OCI-LY3 (cell line): Measurements from ENCODE around the gene S100A5.

Experiments used
- H2AFZ ChIP-seq: fragments of 200-600, 300-600 bp; shearing (Covaris generic); 2 replicates; pipeline ENCODE4 v1.6.0; 2014; ENCODE audit warnings: antibody characterized with exemption, low read depth, low read length
- H3K27ac ChIP-seq: fragments of 200-600, 300-600 bp; sonication (generic); 2 replicates; pipeline ENCODE4 v1.5.1; 2014; ENCODE audit warnings: mild to moderate bottlenecking, low read length, moderate library complexity, mixed read lengths
- H3K27me3 ChIP-seq: fragments of 200-600, 300-600 bp; sonication (generic); 2 replicates; pipeline ENCODE4 v1.6.1; 2014; ENCODE audit warnings: low read depth, low read length, mixed read lengths
- H3K36me3 ChIP-seq: fragments of 200-600, 300-600 bp; sonication (generic); replicated peaks from 2 replicates; pipeline ENCODE3; 2014; ENCODE audit warnings: low read depth, low read length, mixed read lengths
- H3K4me1 ChIP-seq: fragments of 300-600, 200-600 bp; sonication (generic); 2 replicates; pipeline ENCODE4 v1.6.1; 2014; ENCODE audit warnings: low read length, mixed read lengths
- H3K4me2 ChIP-seq: fragments of 200-600, 300-600 bp; sonication (generic); 2 replicates; pipeline ENCODE4 v1.6.1; 2014; ENCODE audit warnings: low read length, mixed read lengths
- H3K4me3 ChIP-seq: fragments of 300-600, 200-600 bp; sonication (generic); 2 replicates; pipeline ENCODE4 v1.5.1; 2014; ENCODE audit warnings: antibody characterized with exemption, mild to moderate bottlenecking, low read length, moderate library complexity
- H3K79me2 ChIP-seq: fragments of 300-600, 200-600 bp; shearing (Covaris generic); 2 replicates; pipeline ENCODE4 v1.6.1; 2014; ENCODE audit warnings: mild to moderate bottlenecking, low read length, mixed read lengths
- H3K9ac ChIP-seq: fragments of 300-600, 200-600 bp; shearing (Covaris generic); 2 replicates; pipeline ENCODE4 v1.6.0; 2014; ENCODE audit warnings: mild to moderate bottlenecking, low read length, moderate library complexity
- H3K9me3 ChIP-seq: fragments of 200-600, 300-600 bp; shearing (Covaris generic); 2 replicates; pipeline ENCODE4 v1.6.1; 2014; ENCODE audit warnings: low read length, mixed read lengths; ENCODE audit not compliant: insufficient read depth
- H4K20me1 ChIP-seq: fragments of 200-600, 300-600 bp; sonication (generic); 2 replicates; pipeline ENCODE4 v1.6.1; 2016; ENCODE audit warnings: low read length, mixed read lengths; ENCODE audit not compliant: insufficient read depth
- EZH2phosphoT487 ChIP-seq: fragments of 200-600 bp; shearing (Covaris generic); IDR thresholded peaks from 2 replicates; pipeline ENCODE4 v1.6.1; 2018; ENCODE audit warnings: antibody characterized with exemption, mixed run types, low read depth
- TF ChIP-seq, protein P1 (sequence below): fragments of 200-600, 300-600 bp; sonication (generic); IDR thresholded peaks from 2 replicates; pipeline ENCODE4 v1.5.1; 2014; ENCODE audit warnings: antibody characterized with exemption, low read length, low read depth

Gene S100A5

DNA sequence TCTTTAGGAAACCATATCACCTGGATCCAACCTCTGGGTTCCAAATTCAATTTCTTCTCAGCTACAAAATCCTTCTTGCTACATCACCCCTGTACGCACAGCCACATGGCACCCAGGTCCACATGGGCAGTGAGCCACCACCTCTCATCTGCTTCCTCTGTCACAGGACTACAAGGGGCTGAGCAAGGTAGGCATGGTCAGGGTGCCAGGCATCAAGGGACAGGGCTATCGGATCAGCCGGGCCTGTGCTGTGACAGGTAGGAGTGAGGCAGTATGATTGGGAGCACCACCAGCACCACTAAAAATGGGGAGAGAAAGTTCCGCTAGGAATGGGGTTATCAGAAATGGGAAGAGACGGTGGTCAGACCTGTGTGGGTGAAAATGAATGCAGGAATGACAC, 34.3 kb downstream of the S100A5 start:
- H3K4me3 ChIP-seq: no peak overlapping the region
- no peak overlapping the region for H3K9ac ChIP-seq
- 0 out of 2 replicates have a peak, but pooled peaks cover 3% of the 10 kb centered on the region for H3K27me3 ChIP-seq
- no peak overlapping the region for H3K27ac ChIP-seq
- no peak overlapping the region for H2AFZ ChIP-seq
- H3K79me2 ChIP-seq: no peaks in the 10 kb centered on the region
- H3K36me3 ChIP-seq: no peaks in the 10 kb centered on the region
- TF ChIP-seq, protein P1, sequence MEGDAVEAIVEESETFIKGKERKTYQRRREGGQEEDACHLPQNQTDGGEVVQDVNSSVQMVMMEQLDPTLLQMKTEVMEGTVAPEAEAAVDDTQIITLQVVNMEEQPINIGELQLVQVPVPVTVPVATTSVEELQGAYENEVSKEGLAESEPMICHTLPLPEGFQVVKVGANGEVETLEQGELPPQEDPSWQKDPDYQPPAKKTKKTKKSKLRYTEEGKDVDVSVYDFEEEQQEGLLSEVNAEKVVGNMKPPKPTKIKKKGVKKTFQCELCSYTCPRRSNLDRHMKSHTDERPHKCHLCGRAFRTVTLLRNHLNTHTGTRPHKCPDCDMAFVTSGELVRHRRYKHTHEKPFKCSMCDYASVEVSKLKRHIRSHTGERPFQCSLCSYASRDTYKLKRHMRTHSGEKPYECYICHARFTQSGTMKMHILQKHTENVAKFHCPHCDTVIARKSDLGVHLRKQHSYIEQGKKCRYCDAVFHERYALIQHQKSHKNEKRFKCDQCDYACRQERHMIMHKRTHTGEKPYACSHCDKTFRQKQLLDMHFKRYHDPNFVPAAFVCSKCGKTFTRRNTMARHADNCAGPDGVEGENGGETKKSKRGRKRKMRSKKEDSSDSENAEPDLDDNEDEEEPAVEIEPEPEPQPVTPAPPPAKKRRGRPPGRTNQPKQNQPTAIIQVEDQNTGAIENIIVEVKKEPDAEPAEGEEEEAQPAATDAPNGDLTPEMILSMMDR: no peak
- no peak for TF ChIP-seq EZH2phosphoT487
- H3K4me2 ChIP-seq: no peak overlapping the region
- H3K9me3 ChIP-seq: no peaks in the 10 kb centered on the region
- H3K4me1 ChIP-seq: peaks cover 10% of the 10 kb centered on the region
- no peaks in the 10 kb centered on the region for H4K20me1 ChIP-seq

DNA sequence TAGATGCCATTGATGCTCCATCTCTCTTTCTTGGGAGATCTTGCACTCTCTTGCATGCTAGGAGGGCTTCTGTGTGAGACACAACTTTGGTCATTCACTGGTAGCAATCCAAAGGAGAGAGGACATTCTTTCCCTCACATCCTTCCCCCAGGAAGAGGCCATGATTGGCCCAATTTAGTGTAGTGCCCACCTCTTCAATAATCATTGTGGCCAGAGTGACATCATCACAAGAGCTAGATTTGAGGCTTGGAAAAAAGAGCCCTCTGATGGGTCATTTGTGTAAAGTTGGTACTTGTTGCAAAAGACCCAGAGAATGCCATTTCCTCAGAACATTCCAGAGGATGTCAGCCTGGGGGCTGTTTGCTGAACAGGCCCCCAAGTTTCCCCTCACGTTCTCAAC, 35.2 kb downstream of the S100A5 start:
- no peaks in the 10 kb centered on the region for H3K9me3 ChIP-seq
- H3K9ac ChIP-seq: no peak overlapping the region
- H3K4me1 ChIP-seq: 0 out of 2 replicates have a peak, but pooled peaks cover 2% of the 10 kb centered on the region
- 0 out of 2 replicates have a peak, but pooled peaks cover 3% of the 10 kb centered on the region for H3K27me3 ChIP-seq
- TF ChIP-seq EZH2phosphoT487: no peak
- TF ChIP-seq, protein P1: no peak
- H4K20me1 ChIP-seq: no peaks in the 10 kb centered on the region
- H3K27ac ChIP-seq: no peak overlapping the region
- no peak overlapping the region for H3K4me2 ChIP-seq
- H3K79me2 ChIP-seq: no peaks in the 10 kb centered on the region
- H2AFZ ChIP-seq: no peak overlapping the region
- H3K4me3 ChIP-seq: no peak overlapping the region
- H3K36me3 ChIP-seq: no peaks in the 10 kb centered on the region

- Histone ChIP-seq H3K9me3 (no peaks in the 10 kb centered on the region), H3K27ac (no peak overlapping the region), H3K9ac (no peak overlapping the region), H3K4me1 (no peaks in the 10 kb centered on the region), H3K4me3 (no peak overlapping the region), H3K4me2 (no peak overlapping the region), H3K79me2 (no peaks in the 10 kb centered on the region), H2AFZ (no peak overlapping the region), H4K20me1 (no peaks in the 10 kb centered on the region), H3K27me3 (peaks cover 18% of the 10 kb centered on the region; the same call in 1 of the 2 replicates), H3K36me3 (no peaks in the 10 kb centered on the region)
- TF ChIP-seq, protein P1: no peak
- TF ChIP-seq EZH2phosphoT487: no peak
Measured at GRCh38 chr1:153503766-153504165, 37.0 kb downstream of the S100A5 start.

DNA sequence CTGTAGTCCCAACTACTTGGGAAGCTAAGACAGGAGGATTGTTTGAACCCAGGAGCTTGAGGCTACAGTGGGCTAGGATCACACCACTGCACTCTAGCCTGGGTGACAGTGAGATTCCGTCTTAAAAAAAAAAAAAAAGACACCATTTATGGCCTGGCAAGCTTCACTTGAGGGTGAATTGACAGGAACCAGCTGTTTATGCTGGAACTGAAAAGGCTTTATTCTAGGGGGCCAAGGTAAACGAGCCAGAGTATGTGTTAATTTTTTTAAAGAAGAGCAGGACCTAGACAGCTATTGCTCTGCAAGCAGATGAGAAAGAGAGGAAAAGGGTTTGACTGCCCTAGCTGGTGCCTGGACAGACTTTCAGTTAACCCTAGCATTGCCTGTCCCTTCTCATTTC, 42.0 kb downstream of the S100A5 start:
- peaks cover 42% of the 10 kb centered on the region for H3K27me3 ChIP-seq
- no peaks in the 10 kb centered on the region for H3K4me1 ChIP-seq
- H3K27ac ChIP-seq: no peak overlapping the region
- no peaks in the 10 kb centered on the region for H4K20me1 ChIP-seq
- H3K36me3 ChIP-seq: no peaks in the 10 kb centered on the region
- no peak overlapping the region for H3K4me2 ChIP-seq
- no peak overlapping the region for H2AFZ ChIP-seq
- H3K79me2 ChIP-seq: no peaks in the 10 kb centered on the region
- TF ChIP-seq EZH2phosphoT487: no peak
- TF ChIP-seq, protein P1: no peak
- no peak overlapping the region for H3K4me3 ChIP-seq
- no peak overlapping the region for H3K9ac ChIP-seq
- H3K9me3 ChIP-seq: no peaks in the 10 kb centered on the region
